ES-I3 (cell line): Measurements from ENCODE around the gene ACTL8.
"Not testable (repeated sequence)": the region's sequence is repeated elsewhere in the genome, so short reads cannot be mapped to it uniquely, and the experiment has no call there.

Source experiments
- H3K36me3 ChIP-seq: 2 replicates; pipeline ENCODE4 v1.6.1; 2013; ENCODE audit warnings: mild to moderate bottlenecking, low read length, control low read depth, moderate library complexity; ENCODE audit not compliant: insufficient read depth
- H3K4me1 ChIP-seq: 2 replicates; pipeline ENCODE4 v1.6.1; 2013; ENCODE audit warnings: mild to moderate bottlenecking, control low read depth, low read length; ENCODE audit not compliant: insufficient read depth
- H3K9ac ChIP-seq: 2 replicates; pipeline ENCODE4 v1.6.1; 2013; ENCODE audit warnings: low read depth, mild to moderate bottlenecking, low read length, moderate library complexity
- H3K9me3 ChIP-seq: 2 replicates; pipeline ENCODE4 v1.6.1; 2013; ENCODE audit warnings: mild to moderate bottlenecking, low read length, moderate library complexity; ENCODE audit not compliant: control insufficient read depth, insufficient read depth

The ACTL8 gene

DNA sequence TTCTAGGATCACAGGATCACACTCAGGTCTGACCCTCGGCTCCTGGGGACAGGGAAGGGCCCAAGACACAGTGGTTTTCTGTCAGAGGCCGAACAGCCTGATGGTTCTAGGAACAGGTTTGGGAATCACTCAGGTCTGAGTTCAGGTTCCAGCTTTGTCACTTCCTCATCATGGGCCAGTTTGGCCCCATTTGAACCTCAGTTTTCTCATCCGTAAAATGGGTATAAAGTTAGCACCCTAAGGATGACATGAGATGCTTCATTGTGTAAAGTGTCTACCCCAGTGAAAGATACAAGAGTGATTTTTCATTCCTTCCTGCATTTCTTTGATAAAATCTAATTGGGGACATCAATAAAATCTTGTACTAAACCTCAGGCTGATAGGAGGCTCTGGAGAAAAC, 11.2 kb upstream of the ACTL8 start:
- H3K9me3 ChIP-seq = no peaks in the 10 kb centered on the region
- H3K4me1 ChIP-seq = no peaks in the 10 kb centered on the region
- no peak overlapping the region for H3K9ac ChIP-seq
- H3K36me3 ChIP-seq = no peaks in the 10 kb centered on the region

- Histone ChIP-seq H3K9ac (no peak overlapping the region), H3K9me3 (no peaks in the 10 kb centered on the region), H3K36me3 (no peaks in the 10 kb centered on the region), H3K4me1 (no peaks in the 10 kb centered on the region)
These were observed 10.3 kb upstream of the ACTL8 start for GRCh38 chr1:17744666-17745478.

GRCh38 chr1:17745479-17745955, 9.6 kb upstream of the ACTL8 start:
- Histone ChIP-seq H3K36me3 (no peaks in the 10 kb centered on the region), H3K9ac (no peak overlapping the region), H3K4me1 (no peaks in the 10 kb centered on the region), H3K9me3 (no peaks in the 10 kb centered on the region)

DNA sequence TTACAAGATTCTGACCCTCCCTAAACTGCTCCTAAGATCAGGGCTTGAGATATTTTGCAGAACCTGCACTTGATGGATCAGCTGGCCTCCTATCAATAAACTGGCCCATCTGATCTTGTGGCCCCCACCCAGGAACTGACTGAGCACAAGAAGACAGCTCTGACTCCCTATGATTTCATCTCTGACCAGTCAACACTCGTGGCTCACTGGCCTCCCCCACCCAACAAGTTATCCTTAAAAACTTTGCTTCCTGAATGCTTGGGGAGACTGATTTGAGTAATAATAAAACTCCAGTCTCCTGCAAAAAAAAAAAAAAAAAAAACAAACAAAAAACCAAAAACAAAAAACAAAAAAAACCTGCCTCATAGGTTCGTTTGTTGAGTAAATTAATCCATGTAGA, 8.9 kb upstream of the ACTL8 start:
- H3K9ac ChIP-seq, H3K9me3 ChIP-seq, H3K4me1 ChIP-seq, H3K36me3 ChIP-seq: not testable (repeated sequence)

GRCh38 chr1:17746920-17747319, 8.2 kb upstream of the ACTL8 start:
- no peaks in the 10 kb centered on the region for H3K9me3 ChIP-seq
- H3K9ac ChIP-seq = no peak overlapping the region
- no peaks in the 10 kb centered on the region for H3K36me3 ChIP-seq
- H3K4me1 ChIP-seq = no peaks in the 10 kb centered on the region

DNA sequence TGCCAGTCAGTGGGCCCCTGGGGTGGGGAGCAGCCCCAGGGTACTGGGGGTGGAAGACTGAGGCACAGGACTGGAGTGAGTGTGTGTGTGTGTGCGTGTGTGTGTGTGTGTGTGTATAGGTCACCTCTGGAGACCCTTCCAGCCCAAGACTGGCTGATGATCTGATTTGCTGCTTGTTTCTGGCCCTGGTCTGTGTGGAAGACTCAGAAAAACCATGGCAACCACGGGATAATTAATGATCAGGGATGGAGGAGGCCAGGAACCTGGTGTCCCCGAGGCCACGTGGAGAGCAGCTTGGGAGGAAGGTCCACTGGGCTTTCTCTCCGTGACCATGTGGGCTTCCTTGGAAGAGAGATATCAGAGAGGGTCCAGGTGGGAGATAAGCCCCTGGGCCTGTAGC, 4.8 kb upstream of the ACTL8 start:
- Histone ChIP-seq H3K9ac (no peak overlapping the region), H3K36me3 (no peaks in the 10 kb centered on the region; the same call in 1 of the 2 replicates), H3K4me1 (no peaks in the 10 kb centered on the region), H3K9me3 (peaks cover 11% of the 10 kb centered on the region; the same call in 1 of the 2 replicates)

- Histone ChIP-seq H3K36me3 (no peaks in the 10 kb centered on the region; the same call in 1 of the 2 replicates), H3K9ac (no peak overlapping the region), H3K4me1 (no peaks in the 10 kb centered on the region), H3K9me3 (peaks cover 11% of the 10 kb centered on the region)
These were observed 2.8 kb upstream of the ACTL8 start for GRCh38 chr1:17752356-17752755.

- no peaks in the 10 kb centered on the region for H3K4me1 ChIP-seq
- peaks cover 11% of the 10 kb centered on the region for H3K9me3 ChIP-seq
- H3K36me3 ChIP-seq = no peaks in the 10 kb centered on the region; the same call in 1 of the 2 replicates
- no peak overlapping the region for H3K9ac ChIP-seq
These were observed 2.3 kb downstream of the ACTL8 start for GRCh38 chr1:17757426-17757825.

GRCh38 chr1:17759114-17759513, 4.0 kb downstream of the ACTL8 start:
- peaks cover 11% of the 10 kb centered on the region for H3K9me3 ChIP-seq
- H3K4me1 ChIP-seq = no peaks in the 10 kb centered on the region
- no peak overlapping the region for H3K9ac ChIP-seq
- no peaks in the 10 kb centered on the region; the same call in 1 of the 2 replicates for H3K36me3 ChIP-seq

DNA sequence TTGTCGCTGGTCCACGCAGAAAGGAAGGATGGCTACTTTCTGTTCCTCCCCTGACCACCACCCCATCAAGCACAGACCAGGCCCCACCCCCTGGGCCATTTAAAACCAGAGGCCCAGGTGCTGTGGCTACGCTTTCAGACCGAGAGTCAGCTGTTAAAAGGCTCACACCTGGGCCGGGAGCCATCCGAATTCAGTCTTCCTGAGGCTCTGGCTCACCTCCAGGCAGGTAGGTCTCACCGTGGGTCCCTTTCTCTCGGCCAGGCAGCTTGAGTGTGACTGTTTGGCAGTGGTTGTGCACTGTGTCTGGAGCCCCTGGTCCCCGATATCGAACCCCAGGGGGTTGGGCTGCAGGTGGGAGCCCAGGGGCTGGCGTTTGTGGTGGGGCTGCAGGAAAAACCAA, 7.2 kb downstream of the ACTL8 start:
- H3K9me3 ChIP-seq = no peaks in the 10 kb centered on the region; the same call in 1 of the 2 replicates
- H3K4me1 ChIP-seq = no peaks in the 10 kb centered on the region
- no peaks in the 10 kb centered on the region for H3K36me3 ChIP-seq
- H3K9ac ChIP-seq = no peak overlapping the region

- Histone ChIP-seq H3K4me1 (peaks cover 3% of the 10 kb centered on the region), H3K9me3 (no peaks in the 10 kb centered on the region; the same call in 1 of the 2 replicates), H3K9ac (no peak overlapping the region), H3K36me3 (no peaks in the 10 kb centered on the region)
These were observed 8.3 kb downstream of the ACTL8 start for GRCh38 chr1:17763417-17763816.

DNA sequence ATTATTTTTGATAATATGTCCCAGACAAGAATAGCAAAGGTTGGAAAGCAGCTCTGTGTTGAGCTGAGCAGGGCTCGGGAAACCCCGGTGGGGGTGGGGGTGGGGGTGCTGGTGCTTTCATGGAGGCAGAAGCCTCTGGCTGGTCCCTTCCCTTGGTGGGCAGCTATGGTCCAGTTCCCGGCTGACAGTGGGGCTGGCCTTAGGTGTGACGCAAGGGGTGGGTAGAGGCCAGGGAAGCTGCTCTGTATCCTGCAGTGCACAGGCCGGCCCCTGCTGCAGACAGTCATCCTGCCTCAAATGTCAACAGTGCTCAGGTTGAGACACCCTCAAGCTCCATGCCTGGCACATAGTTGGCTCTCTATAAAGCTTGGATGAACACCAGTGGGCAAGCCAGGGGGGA, 8.9 kb downstream of the ACTL8 start:
- no peaks in the 10 kb centered on the region for H3K36me3 ChIP-seq
- peaks cover 7% of the 10 kb centered on the region for H3K4me1 ChIP-seq
- H3K9me3 ChIP-seq = no peaks in the 10 kb centered on the region
- H3K9ac ChIP-seq = no peak overlapping the region

- no peaks in the 10 kb centered on the region for H3K36me3 ChIP-seq
- peaks cover 7% of the 10 kb centered on the region for H3K4me1 ChIP-seq
- no peaks in the 10 kb centered on the region for H3K9me3 ChIP-seq
- no peak overlapping the region for H3K9ac ChIP-seq
These were observed 9.5 kb downstream of the ACTL8 start for GRCh38 chr1:17764591-17764990.

GRCh38 chr1:17765444-17766411, 10.6 kb downstream of the ACTL8 start:
- H3K9ac ChIP-seq = no peak overlapping the region
- H3K4me1 ChIP-seq = peaks cover 7% of the 10 kb centered on the region
- no peaks in the 10 kb centered on the region for H3K9me3 ChIP-seq
- H3K36me3 ChIP-seq = no peaks in the 10 kb centered on the region
